ENCODE data around the gene SLC4A5.

GRCh38 chr2:74225698-74226459 is 117.3 kb downstream of the SLC4A5 start:
- TF ChIP-seq, protein P1, sequence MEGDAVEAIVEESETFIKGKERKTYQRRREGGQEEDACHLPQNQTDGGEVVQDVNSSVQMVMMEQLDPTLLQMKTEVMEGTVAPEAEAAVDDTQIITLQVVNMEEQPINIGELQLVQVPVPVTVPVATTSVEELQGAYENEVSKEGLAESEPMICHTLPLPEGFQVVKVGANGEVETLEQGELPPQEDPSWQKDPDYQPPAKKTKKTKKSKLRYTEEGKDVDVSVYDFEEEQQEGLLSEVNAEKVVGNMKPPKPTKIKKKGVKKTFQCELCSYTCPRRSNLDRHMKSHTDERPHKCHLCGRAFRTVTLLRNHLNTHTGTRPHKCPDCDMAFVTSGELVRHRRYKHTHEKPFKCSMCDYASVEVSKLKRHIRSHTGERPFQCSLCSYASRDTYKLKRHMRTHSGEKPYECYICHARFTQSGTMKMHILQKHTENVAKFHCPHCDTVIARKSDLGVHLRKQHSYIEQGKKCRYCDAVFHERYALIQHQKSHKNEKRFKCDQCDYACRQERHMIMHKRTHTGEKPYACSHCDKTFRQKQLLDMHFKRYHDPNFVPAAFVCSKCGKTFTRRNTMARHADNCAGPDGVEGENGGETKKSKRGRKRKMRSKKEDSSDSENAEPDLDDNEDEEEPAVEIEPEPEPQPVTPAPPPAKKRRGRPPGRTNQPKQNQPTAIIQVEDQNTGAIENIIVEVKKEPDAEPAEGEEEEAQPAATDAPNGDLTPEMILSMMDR (conservative IDR thresholded peaks at IDR 0.05; ENCODE audit: low read depth, low read length) = no peak
- TF ChIP-seq EZH2 (IDR thresholded peaks at IDR 0.05; ENCODE audit: borderline replicate concordance, low read depth, low read length, poor library complexity, severe bottlenecking) = no peak

Measured in A673 (cell line).